Measurements from ENCODE around the gene WDR36. TPM values are rescaled to one million over a fixed set of nuclear protein-coding genes. Genes with fewer than 3 reads are reported as not detected.

Gene WDR36
- total and polyA plus RNA-seq, 2 of the 8 experiments (the other 6 are each of a cell fraction or from before 2014, with no cell fraction given), result 9.3 to 41.8 TPM

DNA sequence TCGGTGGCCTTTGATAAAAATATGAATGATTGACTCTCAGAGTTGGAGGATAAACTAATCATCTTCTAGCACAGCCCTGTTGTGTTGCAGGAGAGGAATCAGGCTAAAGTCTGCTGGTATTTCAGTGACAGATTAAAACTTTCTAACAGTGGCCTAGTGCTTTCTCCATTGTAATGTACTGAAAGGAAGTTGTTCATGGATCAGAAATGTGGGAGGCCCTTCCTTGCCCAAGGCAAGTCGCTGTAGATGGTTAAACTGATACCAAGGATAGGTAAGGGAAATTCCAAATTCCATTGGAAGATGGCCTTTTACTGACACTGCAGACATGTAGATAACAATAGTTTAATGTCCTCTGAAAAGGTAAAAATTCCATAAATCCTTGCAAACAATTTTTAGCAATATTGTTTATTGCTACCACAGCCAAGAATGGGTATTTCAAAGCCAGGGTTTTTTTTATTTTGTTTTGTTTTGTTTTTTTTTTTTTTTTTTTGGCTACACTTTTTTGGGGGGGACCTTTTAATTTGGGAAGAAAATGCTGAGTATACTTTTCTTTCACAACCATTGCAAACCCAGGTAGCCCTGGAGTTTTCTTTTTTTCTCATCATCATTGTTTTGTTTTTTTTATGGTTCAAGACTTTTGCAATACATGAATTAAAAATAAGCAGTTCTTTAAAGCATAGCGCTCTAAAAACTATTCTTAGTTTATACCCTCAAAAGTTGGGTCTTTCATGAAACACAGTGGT lies 35.5 kb downstream of the WDR36 start (continued):
- TF ChIP-seq RNF2 (IDR thresholded peaks at IDR 0.05; ENCODE audit: borderline replicate concordance, low read depth, low read length, missing control alignments, poor library complexity, severe bottlenecking) (no peak), RBBP5 (IDR thresholded peaks at IDR 0.05; ENCODE audit: borderline replicate concordance, low read depth, low read length) (no peak), TBP (IDR thresholded peaks at IDR 0.05; ENCODE audit: low read depth, low read length) (no peak), CBX8 (IDR thresholded peaks at IDR 0.05; ENCODE audit: borderline replicate concordance, low read depth, low read length) (no peak), HDAC2 (IDR thresholded peaks at IDR 0.05; ENCODE audit: borderline replicate concordance in 1 of 2, low read depth in 2 of 2, low read length in 2 of 2) (no peak)
- TF ChIP-seq, protein P1, sequence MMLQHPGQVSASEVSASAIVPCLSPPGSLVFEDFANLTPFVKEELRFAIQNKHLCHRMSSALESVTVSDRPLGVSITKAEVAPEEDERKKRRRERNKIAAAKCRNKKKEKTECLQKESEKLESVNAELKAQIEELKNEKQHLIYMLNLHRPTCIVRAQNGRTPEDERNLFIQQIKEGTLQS (IDR thresholded peaks at IDR 0.05; ENCODE audit: insufficient read depth, low read depth, low read length), result no peak
